GM12878 (cell line): Measurements from ENCODE around the gene COL5A1. TPM values are rescaled to one million over a fixed set of nuclear protein-coding genes. Genes with fewer than 3 reads are reported as not detected.

Source experiments
- ATAC-seq: fragments of 200-7000 bp; cut with Tn5 transposase; 3 replicates; pipeline ENCODE4 v1.9.1; 2020; ENCODE audit warnings: mild to moderate bottlenecking, moderate library complexity
- BruUV-seq: library from RNA; stranded (reverse); fragments of 400-500 nt; replicated peaks from 2 replicates; lab custom pipeline; 2021; lab: Mats Ljungman, UMichigan
- CTCF ChIA-PET: fragments of 300-600 bp; sonication (Branson Sonifier 250); formaldehyde crosslinking; extraction: SDS; loops from one replicate; lab custom pipeline; 2021; ENCODE audit warnings: inconsistent platforms; lab: Yijun Ruan, JAX
- POLR2A ChIA-PET: fragments of 350-600 bp; formaldehyde crosslinking; extraction: SDS; loops from one replicate; lab custom pipeline; 2021; ENCODE audit warnings: inconsistent platforms; lab: Charles Lee
- RAD21 ChIA-PET: fragments of 300-600 bp; sonication (Branson Sonifier 250); formaldehyde crosslinking; loops from one replicate; lab custom pipeline; 2023; ENCODE audit warnings: antibody characterized with exemption; ENCODE audit not compliant: unreplicated experiment; lab: Charles Lee
- SMC1A ChIA-PET: fragments of 300-600 bp; sonication (Branson Sonifier 250); formaldehyde crosslinking; loops from one replicate; lab custom pipeline; 2023; ENCODE audit not compliant: unreplicated experiment, uncharacterized antibody; lab: Charles Lee
- DNase-seq: peaks from one replicate; pipeline ENCODE4 v3.0.0-alpha.2; 2011; ENCODE audit warnings: low read depth, low spot score
- FAIRE-seq: peaks from 3 replicates; lab custom pipeline; 2011; peaks lifted over from hg19 to GRCh38; lab: Jason Lieb, UNC
- H2AFZ ChIP-seq: 2 replicates; pipeline ENCODE4 v1.6.0; 2011; ENCODE audit warnings: low read depth, low read length, control low read depth; ENCODE audit not compliant: control insufficient read depth
- H3K27ac ChIP-seq: 2 replicates; pipeline ENCODE4 v1.5.1; 2011; ENCODE audit warnings: control low read depth; ENCODE audit not compliant: control insufficient read depth, insufficient read depth
- H3K27me3 ChIP-seq, 2 experiments: replicated peaks in 1 of 2; 2 replicates each; pipeline versions ENCODE4 v1.6.0 to v1.6.1; 2011; ENCODE audit warnings: low read length in 1 of 2; ENCODE audit not compliant: control insufficient read depth in 2 of 2, insufficient read depth in 2 of 2
- H3K36me3 ChIP-seq, 2 experiments: 2 replicates each; pipeline ENCODE4 v1.5.1; 2011; ENCODE audit warnings: low read length in 1 of 2; ENCODE audit not compliant: control insufficient read depth in 2 of 2, insufficient read depth in 2 of 2
- H3K4me1 ChIP-seq: 2 replicates; pipeline ENCODE4 v1.6.1; 2011; ENCODE audit warnings: mild to moderate bottlenecking, low read length, moderate library complexity, mixed read lengths; ENCODE audit not compliant: control insufficient read depth, insufficient read depth
- H3K4me2 ChIP-seq: 2 replicates; pipeline ENCODE4 v1.6.0; 2011; ENCODE audit warnings: control low read depth; ENCODE audit not compliant: control insufficient read depth, insufficient read depth
- H3K4me3 ChIP-seq: fragments of 200-600 bp; sonication (generic); 2 replicates; pipeline ENCODE4 v1.5.1; 2016
- H3K79me2 ChIP-seq: 2 replicates; pipeline ENCODE4 v1.6.0; 2011; ENCODE audit warnings: low read length; ENCODE audit not compliant: control insufficient read depth, insufficient read depth
- H3K9ac ChIP-seq: 2 replicates; pipeline ENCODE4 v1.8.0; 2011; ENCODE audit warnings: low read length, control low read depth, mixed read lengths; ENCODE audit not compliant: control insufficient read depth, insufficient read depth
- H3K9me3 ChIP-seq: replicated peaks from 3 replicates; pipeline ENCODE4 v1.5.1; 2011; ENCODE audit warnings: mild to moderate bottlenecking, low read length; ENCODE audit not compliant: control insufficient read depth, insufficient read depth
- H4K20me1 ChIP-seq: 2 replicates; pipeline ENCODE4 v1.6.0; 2011; ENCODE audit not compliant: control insufficient read depth, insufficient read depth
- BMI1 ChIP-seq: fragments of 450-650 bp; IDR thresholded peaks from 2 replicates; pipeline ENCODE4 v1.6.1; 2016; ENCODE audit warnings: mild to moderate bottlenecking, moderate library complexity, borderline replicate concordance
- EGR1 ChIP-seq, 2 experiments: IDR thresholded peaks; 1 replicate in 1 of 2; 2 replicates in 1 of 2; pipeline ENCODE4 v1.6.1; 2011 to 2012; ENCODE audit warnings: low read depth in 2 of 2, low read length in 2 of 2, borderline replicate concordance in 1 of 2, mild to moderate bottlenecking in 1 of 2, moderate library complexity in 1 of 2
- MTA3 ChIP-seq: IDR thresholded peaks from 2 replicates; pipeline ENCODE4 v1.6.1; 2012; ENCODE audit warnings: low read length, inconsistent platforms, borderline replicate concordance
- RAD51 ChIP-seq: fragments of 450-650 bp; IDR thresholded peaks from 2 replicates; pipeline ENCODE4 v1.6.1; 2016; ENCODE audit warnings: moderate library complexity, mild to moderate bottlenecking, inconsistent platforms
- TCF12 ChIP-seq: IDR thresholded peaks from 2 replicates; pipeline ENCODE4 v1.6.1; 2011; ENCODE audit warnings: low read depth, mild to moderate bottlenecking, low read length
- WGBS: methylation state at CpG from one replicate; pipeline ENCODE4 v1.1.6; 2016; ENCODE audit warnings: low lambda C conversion rate; ENCODE audit not compliant: insufficient replicate concordance, insufficient coverage; ENCODE audit errors: missing lambda C conversion rate; 5-methylcytosine and 5-hydroxymethylcytosine counted together
- in situ Hi-C: fragments of 300-500 bp; cut with MboI; formaldehyde crosslinking; loops from 9 replicates; pipeline ENCODE4 v1.14.3; 2018; ENCODE audit warnings: mixed read lengths
- intact Hi-C: fragments of 100-400 bp; cut with micrococcal nuclease; formaldehyde crosslinking; loops from one replicate; pipeline ENCODE4 v1.14.2; 2022; ENCODE audit not compliant: unreplicated experiment
- polyA plus RNA-seq, 11 experiments: library from polyadenylated mRNA; depleted of rRNA in 4 of 11; unstranded in 6 of 11; stranded (reverse) in 5 of 11; fragments of >200 nt; fragmentation: Nextera tagmentation in 4 of 11; fragmentation: Illumina TruSeq in 1 of 11; extraction: Ambion mirVana in 4 of 11; extraction: Trizol in 1 of 11; gene quantifications; 1 replicate in 1 of 11; 2 replicates in 10 of 11; pipeline versions ENCODE4 v1.2.1 to v1.2.3, GENCODE V29; 2011 to 2016; ENCODE audit warnings: inconsistent platforms in 2 of 11, missing spikeins in 2 of 11, low read depth in 1 of 11
- total RNA-seq, 4 experiments: library from RNA; depleted of rRNA in 3 of 4; stranded (reverse); fragments of >200 nt in 3 of 4; fragmentation: Illumina TruSeq in 1 of 4; extraction: Trizol in 1 of 4; gene quantifications; 2 replicates each; pipeline versions ENCODE4 v1.2.1 to v1.2.3, GENCODE V29; 2013 to 2021
- TF ChIP-seq, protein P1 (sequence below): fragments of 450-650 bp; IDR thresholded peaks from 2 replicates; pipeline ENCODE4 v1.6.1; 2017; ENCODE audit warnings: borderline replicate concordance
- TF ChIP-seq, protein P2 (sequence below): IDR thresholded peaks from 2 replicates; pipeline ENCODE4 v1.6.1; 2012; ENCODE audit warnings: mild to moderate bottlenecking, low read depth, low read length

The COL5A1 gene
- total and polyA plus RNA-seq, 10 of the 15 experiments (the other 5 are each of a cell fraction or from before 2014, with no cell fraction given), result under 0.01 to 0.15 (median 0.13) TPM; not detected in 4

DNA sequence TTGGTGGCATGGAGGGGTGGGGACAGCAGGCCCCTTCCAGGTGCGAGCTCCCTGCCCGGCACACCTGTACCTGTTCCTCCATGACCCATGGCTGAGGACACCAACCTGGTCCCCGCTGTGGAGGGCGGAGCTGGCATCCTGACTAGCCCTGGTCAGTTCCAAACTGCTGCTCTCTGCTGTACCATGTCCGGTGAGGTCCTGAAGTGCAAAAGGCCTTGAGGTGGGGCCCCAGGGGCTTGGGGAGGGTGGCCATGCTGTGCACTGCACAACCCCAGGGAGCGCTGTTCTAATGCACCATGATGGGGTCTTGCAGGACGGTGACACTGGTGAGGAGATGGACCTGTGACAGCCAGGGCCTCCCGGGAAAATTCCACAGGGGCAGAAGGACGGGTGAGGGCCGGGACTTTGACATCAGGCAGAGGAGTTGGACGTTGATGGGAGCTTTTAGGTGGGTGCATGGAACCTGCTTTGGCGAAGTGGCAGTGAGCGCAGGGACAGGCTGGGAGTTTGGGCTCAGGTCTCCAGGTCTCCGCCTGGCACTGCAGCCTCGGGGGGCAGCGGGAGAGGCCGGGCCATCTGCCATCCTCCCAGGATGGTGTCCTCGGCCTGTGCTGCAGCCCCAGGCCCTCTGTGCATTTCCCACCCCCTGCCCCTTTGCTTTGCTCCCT lies 38.9 kb downstream of the COL5A1 start (continued):
- TF ChIP-seq EGR1 (IDR thresholded peaks at IDR 0.05; ENCODE audit: borderline replicate concordance in 1 of 2, low read depth in 2 of 2, low read length in 2 of 2), result no peak
- TF ChIP-seq, protein P1, sequence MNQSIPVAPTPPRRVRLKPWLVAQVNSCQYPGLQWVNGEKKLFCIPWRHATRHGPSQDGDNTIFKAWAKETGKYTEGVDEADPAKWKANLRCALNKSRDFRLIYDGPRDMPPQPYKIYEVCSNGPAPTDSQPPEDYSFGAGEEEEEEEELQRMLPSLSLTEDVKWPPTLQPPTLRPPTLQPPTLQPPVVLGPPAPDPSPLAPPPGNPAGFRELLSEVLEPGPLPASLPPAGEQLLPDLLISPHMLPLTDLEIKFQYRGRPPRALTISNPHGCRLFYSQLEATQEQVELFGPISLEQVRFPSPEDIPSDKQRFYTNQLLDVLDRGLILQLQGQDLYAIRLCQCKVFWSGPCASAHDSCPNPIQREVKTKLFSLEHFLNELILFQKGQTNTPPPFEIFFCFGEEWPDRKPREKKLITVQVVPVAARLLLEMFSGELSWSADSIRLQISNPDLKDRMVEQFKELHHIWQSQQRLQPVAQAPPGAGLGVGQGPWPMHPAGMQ, result no peak
- TF ChIP-seq MTA3, result no peak
- TF ChIP-seq BMI1, result no peak

- H4K20me1 ChIP-seq, result no peaks in the 10 kb centered on the region
- TF ChIP-seq RAD51, result no peak
- no peak for TF ChIP-seq TCF12
- TF ChIP-seq, protein P2, sequence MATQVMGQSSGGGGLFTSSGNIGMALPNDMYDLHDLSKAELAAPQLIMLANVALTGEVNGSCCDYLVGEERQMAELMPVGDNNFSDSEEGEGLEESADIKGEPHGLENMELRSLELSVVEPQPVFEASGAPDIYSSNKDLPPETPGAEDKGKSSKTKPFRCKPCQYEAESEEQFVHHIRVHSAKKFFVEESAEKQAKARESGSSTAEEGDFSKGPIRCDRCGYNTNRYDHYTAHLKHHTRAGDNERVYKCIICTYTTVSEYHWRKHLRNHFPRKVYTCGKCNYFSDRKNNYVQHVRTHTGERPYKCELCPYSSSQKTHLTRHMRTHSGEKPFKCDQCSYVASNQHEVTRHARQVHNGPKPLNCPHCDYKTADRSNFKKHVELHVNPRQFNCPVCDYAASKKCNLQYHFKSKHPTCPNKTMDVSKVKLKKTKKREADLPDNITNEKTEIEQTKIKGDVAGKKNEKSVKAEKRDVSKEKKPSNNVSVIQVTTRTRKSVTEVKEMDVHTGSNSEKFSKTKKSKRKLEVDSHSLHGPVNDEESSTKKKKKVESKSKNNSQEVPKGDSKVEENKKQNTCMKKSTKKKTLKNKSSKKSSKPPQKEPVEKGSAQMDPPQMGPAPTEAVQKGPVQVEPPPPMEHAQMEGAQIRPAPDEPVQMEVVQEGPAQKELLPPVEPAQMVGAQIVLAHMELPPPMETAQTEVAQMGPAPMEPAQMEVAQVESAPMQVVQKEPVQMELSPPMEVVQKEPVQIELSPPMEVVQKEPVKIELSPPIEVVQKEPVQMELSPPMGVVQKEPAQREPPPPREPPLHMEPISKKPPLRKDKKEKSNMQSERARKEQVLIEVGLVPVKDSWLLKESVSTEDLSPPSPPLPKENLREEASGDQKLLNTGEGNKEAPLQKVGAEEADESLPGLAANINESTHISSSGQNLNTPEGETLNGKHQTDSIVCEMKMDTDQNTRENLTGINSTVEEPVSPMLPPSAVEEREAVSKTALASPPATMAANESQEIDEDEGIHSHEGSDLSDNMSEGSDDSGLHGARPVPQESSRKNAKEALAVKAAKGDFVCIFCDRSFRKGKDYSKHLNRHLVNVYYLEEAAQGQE, result no peak
- no peak overlapping the region for H3K4me2 ChIP-seq
- ChIA-PET RAD21 (no interaction called here), POLR2A (no interaction called here), CTCF (no interaction called here), SMC1A (no interaction called here)
- intact Hi-C loops (no loop called here), in situ Hi-C loops (no loop called here)
- no peaks in the 10 kb centered on the region for H3K79me2 ChIP-seq
- no peak for DNase-seq
- BruUV-seq, result no TSS peak
- H3K27me3 ChIP-seq, result no peaks in the 10 kb centered on the region
- ATAC-seq, result no peak
- no peak for FAIRE-seq
- H3K27ac ChIP-seq, result no peak overlapping the region
- H3K4me1 ChIP-seq, result no peaks in the 10 kb centered on the region
- 23% methylated on average over 20 of the region's 22 CpGs for WGBS
- H3K36me3 ChIP-seq, result no peaks in the 10 kb centered on the region
- no peak overlapping the region for H3K9ac ChIP-seq
- H3K9me3 ChIP-seq, result no peaks in the 10 kb centered on the region; the same call in 2 of the 3 replicates
- no peak overlapping the region for H2AFZ ChIP-seq
- no peak overlapping the region for H3K4me3 ChIP-seq
Observed at GRCh38 chr9:134681061-134681661, 39.6 kb downstream of the COL5A1 start.
